Tibial nerve (tissue), 3 donors: ENCODE data around the gene STARD3.

ENCODE experiments used
- CTCF ChIP-seq, 5 experiments: fragments of 200-600 bp in 3 of 5; fragments of 450-650 bp in 2 of 5; sonication (generic) in 3 of 5; IDR thresholded peaks; one replicate each; pipeline ENCODE4 v1.5.1; 2016 to 2019; ENCODE audit warnings: antibody characterized with exemption in 5 of 5, mild to moderate bottlenecking in 3 of 5, moderate library complexity in 2 of 5
- POLR2A ChIP-seq, 2 donors: fragments of 450-650 bp; IDR thresholded peaks; one replicate each; pipeline ENCODE4 v1.6.1; 2017; ENCODE audit warnings: antibody characterized with exemption in 2 of 2, mild to moderate bottlenecking in 2 of 2, moderate library complexity in 2 of 2

- TF ChIP-seq POLR2A (IDR thresholded peaks at IDR 0.05) (no peak), CTCF (IDR thresholded peaks at IDR 0.05) (no peak)
Observed at GRCh38 chr17:39628655-39629493, 8.1 kb upstream of the STARD3 start.
